ENCODE results near the gene HIVEP1.

DNA sequence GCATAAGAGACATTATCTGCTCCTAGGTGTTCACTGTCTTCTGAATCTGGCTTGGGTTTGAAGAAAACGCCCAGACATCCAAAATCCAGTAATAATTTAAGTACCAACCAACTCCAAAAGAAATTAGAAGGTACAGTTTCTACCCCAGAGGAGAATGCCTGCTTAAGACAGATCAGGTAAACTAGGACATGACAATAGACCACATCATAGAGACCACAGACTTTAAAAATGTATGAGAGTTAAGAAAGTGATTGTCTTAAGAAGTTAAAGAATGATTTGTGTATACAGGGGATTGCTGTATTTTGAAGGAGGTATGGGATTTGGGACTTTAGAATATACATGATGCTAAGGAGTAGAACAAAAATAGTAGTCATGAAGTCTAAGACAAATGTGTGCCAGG lies 157.3 kb downstream of the HIVEP1 start:
- TF ChIP-seq CTCF (IDR thresholded peaks at IDR 0.05) (no peak), POLR2A (IDR thresholded peaks at IDR 0.05) (no peak), EP300 (IDR thresholded peaks at IDR 0.05) (no peak)
